Right ventricle myocardium superior (tissue), 1 donor: ENCODE results near the gene PRR29. TPM values are rescaled to one million over a fixed set of nuclear protein-coding genes. Genes with fewer than 3 reads are reported as not detected.
"Not testable (repeated sequence)": the region's sequence is repeated elsewhere in the genome, so short reads cannot be mapped to it uniquely, and the experiment has no call there.

Experiments used
- ATAC-seq: fragments of 200-7000 bp; cut with Tn5 transposase; one replicate; pipeline ENCODE4 v1.9.1; 2020; ENCODE audit warnings: mild to moderate bottlenecking; ENCODE audit not compliant: poor library complexity
- DNase-seq: peaks from one replicate; pipeline ENCODE4 v3.0.0-alpha.2; 2020
- intact Hi-C: fragments of 100-400 bp; cut with DNase I; formaldehyde crosslinking; loops from one replicate; pipeline ENCODE4 v1.11.2; 2022
- total RNA-seq: library from RNA; stranded (reverse); fragmentation: NEBNext Ultra II Directional; extraction: Animal tissue kit (Norgen Biotek cat#: 25700); gene quantifications from one replicate; pipeline ENCODE4 v1.2.1, GENCODE V29; 2021
- donor health status: DM: no; HTN: yes; CAD: no; lungs with severe emphysema.

Gene PRR29
- total RNA-seq, 1 donor from 2014 or later, result 0.30 TPM

DNA sequence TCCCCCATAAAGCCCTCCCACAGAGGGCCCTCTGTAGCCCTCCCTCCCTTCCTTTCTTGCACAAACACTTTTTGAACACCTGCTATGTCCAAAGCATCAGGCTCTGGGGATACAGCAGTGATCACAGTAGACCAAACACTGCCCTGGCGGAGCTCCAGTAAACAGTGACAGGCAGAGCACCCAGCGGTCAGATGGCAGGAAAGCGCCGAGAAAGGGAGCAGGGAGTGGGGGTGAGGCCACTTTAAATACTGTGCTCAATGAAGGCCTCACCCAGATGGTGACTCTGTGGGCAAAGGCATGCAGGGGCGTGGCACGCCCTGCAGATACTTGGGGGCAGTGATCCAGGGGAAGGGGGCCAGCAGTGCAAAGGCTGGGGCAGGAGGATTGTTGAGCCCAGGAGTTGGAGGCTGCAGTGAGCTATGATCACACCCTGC, 7.6 kb downstream of the PRR29 start:
- intact Hi-C loops, result no loop called here
- DNase-seq (no peak), ATAC-seq (no peak)

- peak; percentile 75 for ATAC-seq
- intact Hi-C loops, result no loop called here
- DNase-seq, result peak; percentile 84
These were observed 8.4 kb downstream of the PRR29 start for GRCh38 chr17:64006361-64007088.

GRCh38 chr17:64007089-64007837, 9.1 kb downstream of the PRR29 start:
- intact Hi-C loops, DNase-seq, ATAC-seq: not testable (repeated sequence)

DNA sequence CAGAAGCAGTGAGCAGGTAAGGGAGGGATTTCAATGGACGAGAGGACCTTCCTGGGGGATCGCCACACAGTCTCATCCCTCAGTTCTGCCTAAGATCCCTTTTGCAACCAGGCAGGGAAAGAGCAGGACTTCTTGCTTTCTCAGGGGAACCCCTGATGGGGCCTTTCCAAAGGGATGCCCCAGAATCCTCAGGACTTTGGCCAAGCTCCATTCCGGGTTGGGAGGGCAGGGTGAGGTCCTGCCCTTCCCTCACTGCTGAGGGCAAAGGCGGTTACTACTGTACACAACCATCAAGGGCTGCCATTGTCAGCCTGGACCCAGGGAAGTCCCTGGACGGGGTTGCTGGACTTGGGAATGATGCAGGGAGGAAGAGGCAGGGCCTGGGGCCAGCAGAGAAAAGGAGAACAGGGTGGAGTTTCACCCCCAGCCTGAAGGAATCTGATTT, 9.7 kb downstream of the PRR29 start:
- peak; percentile 21 for ATAC-seq
- no peak for DNase-seq
- intact Hi-C loops, result no loop called here

DNA sequence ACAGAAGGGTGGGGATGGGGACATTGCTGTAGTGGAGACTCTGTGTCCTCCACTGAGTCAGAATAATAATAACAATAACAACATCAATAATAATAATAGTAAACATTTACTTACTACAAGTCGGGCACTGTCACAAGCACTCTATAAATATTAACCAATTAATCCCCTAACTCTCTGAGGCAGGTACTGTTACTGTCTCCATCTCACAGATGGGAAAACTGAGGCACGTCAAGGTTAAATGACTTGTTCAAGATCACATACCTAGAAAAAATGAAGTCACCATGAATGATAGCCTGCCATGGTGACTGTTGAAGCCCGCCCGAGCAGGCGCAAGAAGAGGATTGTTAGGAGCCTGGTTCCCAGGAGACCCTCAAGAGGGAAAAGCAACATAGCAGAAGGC, 10.2 kb downstream of the PRR29 start:
- no peak for DNase-seq
- no peak for ATAC-seq
- intact Hi-C loops, result no loop called here

DNA sequence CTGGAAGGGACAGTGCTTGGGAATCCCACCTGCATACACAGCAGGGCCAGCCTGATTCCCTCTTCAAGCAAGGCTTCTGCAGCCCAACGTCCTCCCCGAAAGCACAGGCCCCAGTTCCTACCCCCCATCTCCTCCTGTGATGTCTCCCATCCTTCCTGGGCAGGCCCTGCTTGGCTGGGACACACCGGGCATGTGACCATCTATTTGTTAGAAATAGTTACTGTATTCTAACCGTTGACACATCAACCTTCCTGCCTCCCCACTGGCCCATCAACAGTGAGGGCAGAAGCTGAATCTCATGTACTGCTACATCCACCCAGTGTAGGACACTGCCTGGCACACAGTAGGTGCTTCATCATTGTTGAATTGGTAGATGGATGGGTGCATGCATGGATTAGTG, 10.7 kb downstream of the PRR29 start:
- no peak for DNase-seq
- ATAC-seq, result no peak
- intact Hi-C loops, result no loop called here

DNA sequence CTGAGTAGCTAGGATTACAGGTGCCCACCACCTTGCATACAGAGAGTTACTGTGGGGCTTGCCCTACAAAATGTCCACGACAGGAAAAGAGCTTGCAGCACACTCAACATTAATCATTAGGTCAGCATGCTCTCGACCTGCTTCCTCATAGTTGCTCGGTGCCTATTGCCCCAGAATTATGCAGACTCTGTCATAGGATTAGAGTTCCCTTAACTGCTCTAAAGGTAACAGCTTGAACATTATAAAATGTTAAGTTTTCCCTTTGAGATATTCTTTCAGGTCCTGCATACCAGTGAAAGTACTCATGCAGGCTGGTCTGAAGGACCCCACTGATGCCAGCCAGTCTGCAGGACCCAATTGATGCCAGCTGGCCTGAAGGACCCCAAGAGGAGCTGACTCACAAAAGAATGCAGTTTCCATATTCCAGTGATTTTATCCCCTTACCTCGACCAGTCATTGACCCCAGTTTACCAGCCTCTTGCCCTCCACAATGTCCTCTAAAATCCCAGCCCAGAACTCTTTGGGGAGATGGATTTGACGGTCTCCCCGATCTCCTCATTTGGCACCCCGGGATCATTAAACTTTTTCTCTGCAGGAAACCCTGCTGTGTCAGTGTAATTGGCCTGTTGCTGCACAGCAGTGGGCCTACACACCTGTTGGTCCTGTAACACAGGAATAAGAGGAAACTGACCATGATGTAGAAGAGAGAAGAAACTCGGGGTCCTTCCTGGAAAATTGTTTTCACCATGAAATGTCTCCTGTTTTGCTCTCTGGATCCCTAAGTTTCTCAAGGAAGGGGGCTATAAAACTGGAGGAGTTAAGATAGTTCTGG, 11.6 kb downstream of the PRR29 start:
- ATAC-seq (no peak), DNase-seq (no peak)
- intact Hi-C loops, result no loop called here

DNA sequence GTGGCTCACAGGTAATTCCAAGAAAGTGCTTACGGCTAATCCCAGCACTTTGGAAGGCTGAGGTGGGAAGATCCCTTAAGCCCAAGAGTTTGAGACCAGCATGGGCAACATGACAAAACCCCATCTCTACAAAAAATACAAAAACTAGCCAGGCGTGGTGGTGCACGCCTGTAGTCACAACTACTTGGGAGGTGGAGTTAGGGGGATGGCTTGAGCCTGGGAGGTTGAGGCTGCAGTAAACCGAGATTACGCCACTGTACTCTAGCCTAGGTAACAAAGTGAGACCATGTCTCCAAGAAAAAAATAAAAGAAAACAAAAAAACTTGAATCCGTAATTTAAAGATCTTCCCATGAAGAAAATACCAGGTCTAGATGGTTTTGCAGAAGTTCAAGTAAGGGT, 17.3 kb downstream of the PRR29 start:
- ATAC-seq (no peak), DNase-seq (no peak)
- intact Hi-C loops, result no loop called here

- ATAC-seq, result no peak
- no peak for DNase-seq
- intact Hi-C loops, result no loop called here
These were observed 18.2 kb downstream of the PRR29 start for GRCh38 chr17:64016231-64016784.

DNA sequence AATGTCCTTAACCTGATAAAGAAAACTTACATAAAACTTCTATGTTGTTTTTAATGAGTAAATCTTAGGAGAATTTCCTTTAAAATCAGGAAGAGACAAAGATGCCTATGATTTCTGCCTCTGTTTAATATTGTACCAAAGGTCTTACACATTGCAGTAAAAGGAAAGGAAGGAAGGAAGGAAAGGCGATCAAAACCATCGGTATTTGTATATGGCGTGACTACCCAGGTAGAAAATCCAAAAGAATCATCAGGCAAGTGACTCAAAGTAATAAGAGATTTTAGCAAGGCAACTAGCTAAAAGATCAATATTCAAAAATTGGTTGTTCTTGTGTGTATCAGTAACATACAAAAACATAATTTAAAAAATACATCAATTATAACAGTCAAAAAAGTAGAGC, 18.8 kb downstream of the PRR29 start:
- DNase-seq (no peak), ATAC-seq (no peak)
- intact Hi-C loops, result no loop called here

DNA sequence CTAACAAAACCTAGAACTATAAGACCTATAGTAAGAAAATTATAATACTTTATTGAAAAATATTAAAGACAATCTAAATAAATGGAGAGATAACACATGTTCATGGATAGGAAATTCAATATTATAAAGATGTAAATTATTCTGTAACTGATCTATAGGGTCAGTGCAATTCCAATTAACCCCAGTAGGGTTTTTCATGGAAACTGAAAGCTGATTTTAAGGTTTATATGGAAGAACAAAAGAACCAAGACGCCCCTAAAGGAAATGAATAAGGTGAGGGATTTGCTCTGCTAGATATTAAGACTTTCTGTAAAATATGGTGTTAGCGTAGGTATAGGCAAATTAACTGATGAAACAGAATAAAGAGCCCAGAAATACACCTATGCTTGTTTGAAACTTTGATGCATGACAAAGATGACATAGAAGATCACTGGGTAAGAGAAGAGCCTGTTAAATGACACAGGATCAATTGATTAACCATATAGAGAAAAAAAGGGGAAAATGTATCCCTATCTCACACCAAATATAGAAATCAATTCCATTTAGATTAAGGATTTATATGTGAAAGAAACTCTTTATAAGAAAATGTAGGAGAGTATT, 19.3 kb downstream of the PRR29 start:
- intact Hi-C loops, result no loop called here
- ATAC-seq, result no peak

DNA sequence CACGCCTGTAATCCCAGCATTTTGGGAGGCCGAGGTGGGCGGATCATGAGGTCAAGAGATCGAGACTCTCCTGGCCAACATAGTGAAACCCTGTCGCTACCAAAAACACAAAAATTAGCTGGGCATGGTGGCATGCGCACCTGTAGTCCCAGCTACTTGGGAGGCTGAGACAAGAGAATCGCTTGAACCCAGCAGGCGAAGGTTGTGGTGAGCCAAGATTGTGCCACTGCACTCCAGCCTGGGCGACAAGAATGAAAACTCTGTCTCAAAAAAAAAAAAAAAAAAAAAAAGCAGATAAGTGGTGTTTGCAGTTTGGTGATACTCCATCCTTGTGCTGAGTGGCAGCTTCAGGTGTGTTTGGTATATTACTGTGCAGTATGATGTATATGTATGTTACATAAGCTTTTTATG, 21.4 kb downstream of the PRR29 start:
- DNase-seq, ATAC-seq, intact Hi-C loops: not testable (repeated sequence)

More for the DNA sequence above, 19.3 kb downstream of the PRR29 start:
- DNase-seq, result no peak

- ATAC-seq (peak; percentile 88), DNase-seq (peak; percentile 80)
- intact Hi-C loops, result loop anchor here (10.0 kb wide), 1 partner anchor 105 kb away; the partner anchor contains the start of genes CSHL1 and GH1
These were observed 22.1 kb downstream of the PRR29 start, which contains the start of gene ICAM2 for GRCh38 chr17:64020056-64020766. Gene ICAM2 (minus strand): TSS chr17:64020633. CDS start chr17:64006691, 13,942 bp downstream.

- intact Hi-C loops, result loop anchor here (10.0 kb wide), 1 partner anchor 108 kb away; the partner anchor contains the start of genes CSHL1 and GH1
- no peak for ATAC-seq
These were observed 24.5 kb downstream of the PRR29 start for GRCh38 chr17:64022611-64023063.

GRCh38 chr17:64024215-64024654, 26.1 kb downstream of the PRR29 start:
- no peak for DNase-seq
- ATAC-seq, result no peak
- intact Hi-C loops, result loop anchor here (10.0 kb wide), 1 partner anchor 109 kb away; the partner anchor contains the start of genes CSHL1 and GH1

More at GRCh38 chr17:64022611-64023063, 24.5 kb downstream of the PRR29 start:
- DNase-seq, result no peak

DNA sequence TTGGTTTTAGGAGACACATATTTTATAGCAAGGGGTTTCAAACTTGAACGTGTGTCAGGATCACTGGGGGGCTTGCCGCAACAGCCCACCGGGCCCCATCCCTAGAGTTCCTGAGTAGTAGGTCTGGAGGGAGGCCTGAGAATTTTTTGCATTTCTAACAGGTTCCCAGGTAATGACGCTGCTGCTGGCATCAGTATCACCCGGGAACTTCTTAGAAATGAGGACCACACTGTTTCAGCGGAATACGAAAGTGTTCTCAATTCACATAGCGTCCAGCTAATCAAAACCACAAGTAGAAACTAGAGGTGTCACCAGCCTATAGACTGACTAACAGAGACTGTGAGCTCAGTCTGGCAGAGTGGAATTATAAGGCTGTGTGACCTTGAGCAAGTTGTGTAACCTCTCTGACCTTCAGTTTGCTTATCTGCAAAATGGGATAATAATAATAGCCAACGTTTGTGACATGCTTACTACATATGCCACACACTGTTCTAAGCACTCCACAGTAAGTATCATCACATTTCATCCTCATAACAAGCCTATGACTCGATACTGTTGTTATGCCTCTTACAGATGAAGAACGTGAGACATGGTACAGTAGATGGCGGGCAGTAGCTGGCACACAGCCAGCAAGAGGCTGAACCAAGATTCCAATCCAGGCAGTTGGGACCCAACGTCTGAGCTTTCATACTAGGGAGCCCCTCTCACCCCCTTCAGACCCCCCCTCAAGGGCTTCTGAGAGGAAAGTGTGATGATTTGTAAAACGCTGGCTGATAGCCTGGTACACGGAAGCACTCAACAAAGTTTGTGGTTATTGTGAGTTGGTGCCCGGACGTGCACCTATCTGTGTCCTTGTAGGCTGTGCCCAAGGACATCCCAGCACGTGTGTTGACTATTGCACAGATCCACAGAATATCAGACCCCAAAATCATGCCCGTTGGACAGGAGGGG, 26.9 kb downstream of the PRR29 start:
- ATAC-seq (no peak), DNase-seq (no peak)
- intact Hi-C loops, result loop anchor here (5.0 to 10.0 kb wide), 2 partner anchors 110 to 257 kb away; partner anchors contain the start of genes CSHL1 and GH1
